ENCODE data around the gene ARHGEF40. TPM values are rescaled to one million over a fixed set of nuclear protein-coding genes. Genes with fewer than 3 reads are reported as not detected.

Gene ARHGEF40
- polyA plus RNA-seq (ENCODE audit: low read depth in 6 of 6) = under 1 TPM in 5 of 6 donors, not detected in 1; 0.07 to 0.99 (median 0.27) TPM

DNA sequence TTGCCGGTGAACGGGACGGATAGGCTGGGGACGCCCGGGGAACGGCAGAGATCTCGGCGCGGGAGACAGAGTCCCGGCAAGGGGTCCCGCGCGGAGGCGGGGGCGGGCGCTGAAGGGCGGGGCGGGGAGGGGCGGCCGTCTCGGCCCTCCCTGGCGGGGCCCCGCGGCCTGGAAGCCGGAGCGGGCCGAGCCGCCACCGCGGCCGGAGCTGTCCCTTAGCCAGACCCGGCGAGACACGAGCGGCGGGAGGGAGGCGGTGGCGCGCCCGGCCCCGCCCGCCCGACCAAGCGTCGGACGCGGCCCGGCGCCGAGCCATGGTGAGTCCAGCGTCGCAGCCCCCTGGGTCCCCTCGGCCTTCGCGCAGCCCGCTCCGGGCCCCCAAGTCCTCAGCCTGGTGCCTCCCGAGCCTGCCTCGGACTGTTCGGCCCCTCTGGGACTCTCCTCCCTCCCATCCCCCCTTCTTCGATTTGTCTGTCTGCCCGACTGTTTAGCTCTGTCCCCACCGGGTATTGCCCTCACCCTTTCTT lies at the start of gene ARHGEF40:
ARHGEF40 (plus strand) TSS at position 222 of the 527 bp plus-strand sequence; CDS start at position 315, 93 bp downstream.
- peak within 1 kb of the TSS; percentile 85 to 95 (median 92) for H3K4me3 Mint-ChIP-seq
- DNase-seq (peak; percentile 19), ATAC-seq (ENCODE audit: low read depth in 2 of 2) (peak; percentile 6 to 13)
- H3K27me3 Mint-ChIP-seq = peaks cover 9 to 56% (median 45%) of the 10 kb centered on the region in 3 donors
- H3K36me3 Mint-ChIP-seq = no peaks in the 10 kb centered on the region
- peak within 1 kb of the TSS in 5 of 6 donors; percentile 34 to 91 (median 87) for H3K27ac Mint-ChIP-seq
- no peaks in the 10 kb centered on the region for H3K9me3 Mint-ChIP-seq
- peaks cover 39 to 42% (median 39%) of the 10 kb centered on the region in 3 donors for H3K4me1 Mint-ChIP-seq

DNA sequence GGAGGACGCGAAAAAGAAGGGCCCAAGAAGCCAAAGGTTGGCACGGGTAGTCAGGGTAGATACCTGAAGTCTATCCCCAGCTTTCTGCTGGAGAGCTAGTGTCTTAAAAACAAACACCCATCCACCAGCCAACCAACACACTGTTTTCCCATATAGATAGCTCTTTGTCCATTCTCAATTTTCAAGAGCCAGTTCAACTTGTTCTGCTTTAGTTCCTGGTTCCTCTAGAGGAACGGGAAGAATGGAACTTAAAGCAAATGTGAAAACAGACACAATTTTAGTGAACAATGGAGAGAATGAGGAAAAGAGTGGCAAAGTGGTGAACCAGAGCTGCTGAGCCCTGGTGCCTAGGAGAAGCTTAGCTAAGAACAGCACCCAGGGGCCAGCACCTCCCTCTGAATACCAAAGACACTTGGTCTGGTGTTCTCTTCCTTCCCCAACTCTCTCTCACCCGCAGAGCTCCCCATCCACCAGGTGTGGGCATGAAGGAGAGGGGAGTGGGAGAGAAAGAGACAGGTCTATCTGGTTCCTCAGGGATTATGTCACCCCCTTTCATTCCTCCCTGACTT lies 49.0 kb upstream of the ARHGEF40 start:
- Mint-ChIP-seq H3K27ac (no peak overlapping the region), H3K36me3 (no peaks in the 10 kb centered on the region), H3K27me3 (peaks cover 16 to 59% (median 17%) of the 10 kb centered on the region in 3 donors), H3K4me1 (peaks cover 21 to 23% (median 21%) of the 10 kb centered on the region in 3 donors), H3K9me3 (no peaks in the 10 kb centered on the region), H3K4me3 (no peak overlapping the region)
- DNase-seq (no peak), ATAC-seq (ENCODE audit: low read depth in 2 of 2) (no peak)

DNA sequence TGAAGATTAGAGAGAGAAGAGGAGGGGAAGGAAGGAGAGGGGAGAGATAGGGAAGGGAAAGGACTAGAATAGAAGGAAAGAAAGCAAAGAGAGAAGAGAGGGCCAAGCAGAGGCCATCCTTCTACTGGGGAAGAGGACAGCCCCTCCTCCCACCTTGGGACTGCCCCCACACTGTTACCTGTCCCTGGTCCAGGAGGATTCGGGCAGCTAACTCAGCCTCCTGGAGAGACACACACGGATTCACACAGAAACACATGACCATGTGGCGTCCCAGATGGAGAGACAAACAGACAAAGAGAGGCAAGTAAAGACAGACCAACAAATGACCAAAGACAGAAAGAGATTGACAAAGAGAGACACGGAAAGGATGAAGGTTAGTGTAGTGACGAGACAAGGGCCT lies 47.4 kb upstream of the ARHGEF40 start:
- no peaks in the 10 kb centered on the region for H3K36me3 Mint-ChIP-seq
- ATAC-seq (ENCODE audit: low read depth in 2 of 2) (no peak), DNase-seq (no peak)
- H3K27me3 Mint-ChIP-seq = peaks cover 16 to 48% (median 17%) of the 10 kb centered on the region in 3 donors
- peak overlapping the region in 1 of 6 donors; percentile 73 for H3K27ac Mint-ChIP-seq
- H3K4me3 Mint-ChIP-seq = peak overlapping the region in 6 of 8 donors; percentile 3 to 88 (median 68)
- H3K9me3 Mint-ChIP-seq = no peaks in the 10 kb centered on the region
- peaks cover 21 to 29% (median 25%) of the 10 kb centered on the region in 3 donors for H3K4me1 Mint-ChIP-seq

DNA sequence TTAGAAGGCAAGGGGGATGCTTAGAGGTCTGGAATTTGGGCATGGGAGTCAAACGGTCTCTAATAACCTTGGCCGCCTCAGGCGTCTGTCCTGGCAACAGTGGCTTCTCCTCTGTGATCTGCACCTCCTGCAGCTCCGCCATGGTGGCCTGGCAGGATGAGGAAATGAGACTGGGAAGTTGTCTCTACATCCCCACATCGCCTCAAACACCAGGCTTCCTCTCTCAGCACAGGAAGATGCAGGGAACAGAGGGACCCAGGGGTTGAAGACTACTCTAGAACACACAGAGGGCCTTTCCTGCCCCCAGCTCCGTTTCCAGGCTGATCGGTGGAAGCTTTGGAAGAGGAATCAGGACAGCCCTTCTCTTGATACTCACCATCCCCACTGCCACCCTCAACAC lies 46.9 kb upstream of the ARHGEF40 start:
- DNase-seq (no peak), ATAC-seq (ENCODE audit: low read depth in 2 of 2) (no peak)
- Mint-ChIP-seq H3K4me3 (peak overlapping the region in 6 of 8 donors; percentile 69 to 92 (median 88)), H3K36me3 (no peaks in the 10 kb centered on the region), H3K27ac (no peak overlapping the region), H3K9me3 (no peaks in the 10 kb centered on the region), H3K4me1 (peaks cover 21 to 29% (median 25%) of the 10 kb centered on the region in 3 donors), H3K27me3 (peaks cover 16 to 44% (median 17%) of the 10 kb centered on the region in 3 donors)

DNA sequence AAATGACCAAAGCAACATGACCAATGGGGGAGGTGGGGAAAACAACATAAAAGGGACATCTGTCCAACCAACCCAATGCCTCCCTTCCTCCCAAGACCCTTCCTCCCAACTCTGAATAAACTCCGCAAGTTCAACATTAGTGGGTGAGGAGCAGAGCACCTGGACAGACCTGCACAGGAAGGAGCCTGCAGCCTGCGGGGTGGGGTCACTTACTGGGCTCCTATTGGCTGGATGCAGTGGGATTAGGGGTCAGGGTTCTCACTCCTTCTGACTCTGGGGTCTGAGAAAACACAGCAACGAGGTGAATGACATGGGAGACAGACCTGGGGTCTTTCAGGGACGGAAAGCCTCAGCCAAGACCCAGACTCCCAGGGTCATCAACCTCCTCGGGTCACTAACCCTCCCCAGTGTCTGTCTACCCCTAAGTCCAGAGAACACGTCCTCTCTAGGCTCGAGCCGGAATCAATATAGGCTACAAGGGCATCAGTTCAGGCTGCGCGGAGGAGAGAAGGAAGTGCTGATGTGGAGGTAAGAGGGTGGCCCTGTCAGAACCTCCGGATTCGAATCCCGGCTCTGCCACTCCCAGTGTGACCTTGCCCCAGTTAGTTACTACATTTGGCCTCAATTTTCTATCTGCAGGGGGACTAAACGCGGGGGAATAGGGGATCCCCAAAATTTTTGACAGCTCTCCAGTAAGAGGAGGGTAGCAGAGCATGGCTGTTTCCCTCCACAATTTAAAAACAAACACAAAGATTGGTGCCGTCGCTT lies 46.1 kb upstream of the ARHGEF40 start:
- ATAC-seq (ENCODE audit: low read depth in 2 of 2) = peak; percentile 11 to 22
- no peak for DNase-seq
- peak overlapping the region; percentile 88 to 94 (median 91) for H3K4me3 Mint-ChIP-seq
- H3K27ac Mint-ChIP-seq = peak overlapping the region in 3 of 6 donors; percentile 32 to 65 (median 40)
- H3K9me3 Mint-ChIP-seq = no peaks in the 10 kb centered on the region
- H3K27me3 Mint-ChIP-seq = peaks cover 16 to 44% (median 17%) of the 10 kb centered on the region in 3 donors
- peaks cover 21 to 29% (median 25%) of the 10 kb centered on the region in 3 donors for H3K4me1 Mint-ChIP-seq
- H3K36me3 Mint-ChIP-seq = no peaks in the 10 kb centered on the region

DNA sequence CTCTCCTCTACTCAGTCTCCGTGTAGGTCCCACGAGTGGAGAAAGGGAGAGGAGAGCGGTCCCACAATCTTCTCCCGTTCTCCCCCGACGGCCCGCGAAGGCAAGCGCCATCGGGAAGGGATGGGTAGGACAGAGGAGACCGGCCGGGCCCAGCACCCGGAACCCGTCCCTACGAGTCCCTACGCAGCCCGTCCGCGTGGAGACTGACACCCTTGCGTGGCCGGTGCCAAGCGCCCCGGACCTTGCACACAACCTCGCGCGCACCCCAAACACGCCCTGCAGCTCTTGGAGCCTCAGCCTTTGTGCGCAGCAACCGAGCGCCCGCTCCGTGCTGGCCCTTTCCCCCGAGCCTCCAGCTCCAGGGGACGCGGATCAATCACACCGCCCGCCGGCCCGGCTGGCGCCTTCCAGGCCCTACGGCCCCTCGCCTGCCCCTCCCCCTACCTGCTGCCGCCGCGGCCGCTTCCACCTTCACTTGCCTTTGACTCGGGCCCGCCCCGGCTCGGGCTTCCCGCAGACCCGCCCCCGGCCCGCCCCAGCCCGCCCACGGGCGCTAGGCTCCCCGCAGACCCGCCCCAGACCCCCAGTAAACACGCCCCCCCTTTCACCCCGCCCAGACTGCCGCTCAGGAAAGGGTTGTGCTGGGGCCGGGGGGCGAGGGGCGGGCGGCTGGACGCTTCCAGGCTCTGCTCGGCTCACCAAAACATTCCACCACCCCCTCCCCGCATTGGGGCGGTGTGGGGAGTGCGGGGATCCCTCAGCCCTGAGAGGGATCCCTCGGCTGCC lies 45.3 kb upstream of the ARHGEF40 start, which contains the start of gene NDRG2:
NDRG2 (minus strand) TSS at position 477 of the 786 bp plus-strand sequence. CDS start 1,746 bp downstream, outside the sequence.
- Mint-ChIP-seq H3K9me3 (no peaks in the 10 kb centered on the region), H3K4me3 (peak within 1 kb of the TSS; percentile 88 to 95 (median 92)), H3K4me1 (peaks cover 21 to 29% (median 25%) of the 10 kb centered on the region in 3 donors), H3K27me3 (peaks cover 11 to 37% (median 17%) of the 10 kb centered on the region in 3 donors), H3K27ac (peak within 1 kb of the TSS in 4 of 6 donors; percentile 20 to 65 (median 55)), H3K36me3 (no peaks in the 10 kb centered on the region)
- DNase-seq = peak; percentile 64
- peak; percentile 92 to 93 for ATAC-seq (ENCODE audit: low read depth in 2 of 2)

DNA sequence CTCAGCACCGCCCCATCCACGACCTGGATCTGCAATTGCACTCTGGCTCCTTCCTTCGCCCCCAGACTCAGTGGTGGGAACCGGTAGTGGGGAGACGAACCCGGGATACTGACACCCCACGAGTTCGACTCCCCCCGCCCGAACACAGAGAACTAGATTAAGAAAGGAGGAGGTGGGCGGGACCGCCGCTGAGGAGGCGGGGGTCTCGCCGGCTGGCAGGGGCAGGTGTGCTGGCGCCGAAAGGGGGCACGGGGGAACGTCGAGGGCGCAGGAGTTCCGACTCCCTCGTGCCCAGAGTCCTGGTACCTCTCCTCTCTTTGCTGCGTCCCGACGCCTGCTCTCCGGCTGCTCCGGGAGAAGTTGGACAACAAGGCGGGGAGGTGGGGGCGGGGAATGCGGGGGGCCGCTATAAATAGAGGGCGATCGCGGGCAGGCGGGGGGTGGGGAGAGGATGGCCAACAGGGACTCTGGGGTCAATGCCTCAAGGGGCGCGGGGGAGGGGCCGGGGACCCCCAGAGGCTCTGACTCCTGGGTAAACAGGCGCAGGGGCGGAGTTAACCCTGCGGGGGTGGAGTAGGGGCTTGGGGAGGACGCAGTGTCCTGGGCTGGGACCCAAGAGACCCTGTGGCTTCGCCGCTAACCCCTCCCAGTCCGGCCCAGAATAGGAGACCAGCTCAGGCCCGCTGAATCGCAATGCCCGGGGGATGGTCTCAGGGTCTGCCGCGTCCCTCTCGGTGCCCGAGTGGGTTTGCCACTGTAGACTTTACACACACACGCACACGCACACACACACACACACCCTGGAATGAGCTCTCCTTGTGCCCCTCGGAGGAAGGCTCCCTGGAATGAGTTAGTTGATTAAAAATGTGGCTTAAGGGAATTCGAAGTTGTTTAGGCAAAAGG lies 44.5 kb upstream of the ARHGEF40 start:
- H3K4me1 Mint-ChIP-seq = peaks cover 21 to 29% (median 25%) of the 10 kb centered on the region in 3 donors
- DNase-seq = no peak
- ATAC-seq (ENCODE audit: low read depth in 2 of 2) = no peak
- peaks cover 10 to 32% (median 23%) of the 10 kb centered on the region in 3 donors for H3K27me3 Mint-ChIP-seq
- no peaks in the 10 kb centered on the region for H3K9me3 Mint-ChIP-seq
- no peaks in the 10 kb centered on the region for H3K36me3 Mint-ChIP-seq
- peak overlapping the region in 3 of 6 donors; percentile 20 to 89 (median 58) for H3K27ac Mint-ChIP-seq
- peak overlapping the region; percentile 88 to 95 (median 92) for H3K4me3 Mint-ChIP-seq

DNA sequence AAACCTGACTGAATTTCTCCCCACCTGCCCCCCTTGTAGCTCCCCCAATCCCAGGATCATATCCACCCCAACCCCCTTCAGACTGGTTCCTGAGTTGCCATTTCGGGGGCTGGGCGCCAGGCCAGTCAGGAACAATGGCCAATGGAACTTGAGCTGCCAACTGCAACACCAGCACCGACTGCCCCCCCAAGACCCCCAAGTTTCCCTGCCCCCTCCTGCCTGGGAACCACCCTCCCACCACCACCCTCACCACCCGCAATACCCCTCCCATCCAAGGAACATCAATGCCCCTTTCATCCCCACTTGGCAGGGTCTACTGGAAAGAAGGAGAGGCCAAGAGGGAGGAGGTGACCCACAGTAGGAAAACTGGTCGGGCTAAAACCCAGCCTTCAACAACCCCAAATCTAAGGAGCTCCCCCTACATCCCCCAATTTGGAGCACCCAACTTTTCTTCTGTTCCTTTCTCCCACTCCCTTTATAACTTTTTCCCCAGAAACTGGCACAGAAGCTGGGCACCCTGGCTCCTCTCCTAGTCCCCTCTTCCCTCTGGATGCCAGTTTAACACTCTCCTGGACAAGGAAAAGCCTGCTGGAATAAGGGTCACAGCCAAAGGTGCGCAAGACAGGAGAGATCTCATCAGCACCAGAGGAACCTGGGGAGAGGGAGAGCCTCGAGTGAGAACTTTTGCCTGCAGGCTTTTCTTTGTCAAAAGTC lies 43.7 kb upstream of the ARHGEF40 start:
- Mint-ChIP-seq H3K4me1 (peaks cover 21 to 29% (median 25%) of the 10 kb centered on the region in 3 donors), H3K4me3 (peak overlapping the region; percentile 61 to 94 (median 91)), H3K27ac (peak overlapping the region in 4 of 6 donors; percentile 47 to 89 (median 68)), H3K27me3 (peaks cover 8 to 25% (median 24%) of the 10 kb centered on the region in 3 donors), H3K9me3 (no peaks in the 10 kb centered on the region), H3K36me3 (no peaks in the 10 kb centered on the region)
- DNase-seq (no peak), ATAC-seq (ENCODE audit: low read depth in 2 of 2) (no peak)

DNA sequence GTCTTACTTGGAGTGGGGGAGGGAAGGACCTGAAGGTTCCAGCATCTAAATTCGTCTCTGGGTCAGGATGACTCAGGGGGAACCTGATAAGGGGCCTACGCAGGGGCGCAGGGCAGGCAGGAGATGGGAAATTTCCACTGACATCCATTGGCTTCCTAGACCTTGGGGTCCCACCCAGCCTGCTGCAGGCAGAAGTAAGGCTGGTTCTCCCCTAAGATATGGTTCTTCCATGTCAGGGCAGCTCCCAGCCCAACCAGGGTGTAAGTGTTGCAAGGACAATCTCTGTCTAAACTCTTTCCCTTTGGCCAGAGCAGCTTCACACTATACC lies 43.2 kb upstream of the ARHGEF40 start:
- H3K36me3 Mint-ChIP-seq = no peaks in the 10 kb centered on the region
- H3K4me1 Mint-ChIP-seq = peaks cover 21 to 29% (median 25%) of the 10 kb centered on the region in 3 donors
- H3K4me3 Mint-ChIP-seq = peak overlapping the region in 7 of 8 donors; percentile 57 to 92 (median 71)
- ATAC-seq (ENCODE audit: low read depth in 2 of 2) (no peak), DNase-seq (no peak)
- H3K27ac Mint-ChIP-seq = peak overlapping the region in 4 of 6 donors; percentile 12 to 72 (median 54)
- H3K9me3 Mint-ChIP-seq = no peaks in the 10 kb centered on the region
- H3K27me3 Mint-ChIP-seq = peaks cover 6 to 25% (median 21%) of the 10 kb centered on the region in 3 donors

DNA sequence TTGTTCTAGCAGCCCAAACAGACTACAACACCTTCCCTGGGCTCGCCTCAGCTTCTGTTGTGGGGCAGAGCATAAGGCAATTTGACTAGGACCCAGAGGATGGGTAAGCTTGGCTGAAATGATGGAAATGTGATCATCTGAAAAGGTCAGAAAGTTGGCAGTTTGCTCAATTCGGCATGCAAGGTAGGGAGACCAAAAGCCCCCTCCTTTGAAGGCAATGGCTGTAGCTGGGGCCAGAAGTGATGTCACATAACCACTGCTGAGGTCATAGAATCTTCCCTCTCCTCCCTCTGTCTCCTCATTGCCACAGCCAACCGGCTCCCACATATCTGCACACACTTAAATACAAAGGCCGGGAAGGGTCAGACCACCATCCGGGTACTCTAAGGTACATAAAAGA lies 40.2 kb upstream of the ARHGEF40 start, which contains the start of gene TPPP2:
TPPP2 (plus strand) TSS at position 301 of the 400 bp plus-strand sequence. CDS start 365 bp downstream, outside the sequence.
- peak within 1 kb of the TSS in 2 of 6 donors; percentile 44 to 57 for H3K27ac Mint-ChIP-seq
- ATAC-seq (ENCODE audit: low read depth in 2 of 2) (no peak), DNase-seq (no peak)
- peaks cover 2 to 8% (median 5%) of the 10 kb centered on the region in 3 donors for H3K4me1 Mint-ChIP-seq
- no peak within 1 kb of the TSS for H3K4me3 Mint-ChIP-seq
- H3K27me3 Mint-ChIP-seq = peaks cover 0 to 24% (median 23%) of the 10 kb centered on the region in 3 donors
- no peaks in the 10 kb centered on the region for H3K9me3 Mint-ChIP-seq
- H3K36me3 Mint-ChIP-seq = no peaks in the 10 kb centered on the region

DNA sequence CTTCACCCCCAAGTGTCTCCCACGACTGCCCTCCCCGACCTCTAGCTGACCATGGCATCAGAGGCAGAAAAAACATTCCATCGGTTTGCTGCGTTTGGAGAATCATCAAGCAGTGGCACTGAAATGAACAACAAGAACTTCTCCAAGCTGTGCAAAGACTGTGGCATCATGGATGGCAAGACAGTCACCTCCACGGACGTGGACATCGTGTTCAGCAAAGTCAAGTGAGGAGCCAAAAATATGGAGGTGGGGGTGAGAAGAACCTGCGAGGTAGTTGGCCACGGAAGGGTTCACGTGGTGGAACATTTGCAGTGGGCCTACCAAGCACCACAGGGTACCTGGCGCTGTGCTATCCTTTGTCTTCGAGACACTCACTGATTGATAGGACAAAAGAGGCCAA lies 39.6 kb upstream of the ARHGEF40 start:
- DNase-seq (no peak), ATAC-seq (ENCODE audit: low read depth in 2 of 2) (no peak)
- no peaks in the 10 kb centered on the region for H3K9me3 Mint-ChIP-seq
- H3K27me3 Mint-ChIP-seq = peaks cover 0 to 24% (median 23%) of the 10 kb centered on the region in 3 donors
- H3K4me3 Mint-ChIP-seq = no peak overlapping the region
- H3K27ac Mint-ChIP-seq = no peak overlapping the region
- H3K4me1 Mint-ChIP-seq = peaks cover 0 to 5% (median 4%) of the 10 kb centered on the region in 3 donors
- no peaks in the 10 kb centered on the region for H3K36me3 Mint-ChIP-seq
